GM12878 (cell line): ENCODE results near the gene PAIP2. TPM values are rescaled to one million over a fixed set of nuclear protein-coding genes. Genes with fewer than 3 reads are reported as not detected.

Source experiments
- ATAC-seq: fragments of 200-7000 bp; cut with Tn5 transposase; 3 replicates; pipeline ENCODE4 v1.9.1; 2020; ENCODE audit warnings: mild to moderate bottlenecking, moderate library complexity
- BruUV-seq: library from RNA; stranded (reverse); fragments of 400-500 nt; replicated peaks from 2 replicates; lab custom pipeline; 2021; lab: Mats Ljungman, UMichigan
- CTCF ChIA-PET: fragments of 300-600 bp; sonication (Branson Sonifier 250); formaldehyde crosslinking; extraction: SDS; loops from one replicate; lab custom pipeline; 2021; ENCODE audit warnings: inconsistent platforms; lab: Yijun Ruan, JAX
- POLR2A ChIA-PET: fragments of 350-600 bp; formaldehyde crosslinking; extraction: SDS; loops from one replicate; lab custom pipeline; 2021; ENCODE audit warnings: inconsistent platforms; lab: Charles Lee
- RAD21 ChIA-PET: fragments of 300-600 bp; sonication (Branson Sonifier 250); formaldehyde crosslinking; loops from one replicate; lab custom pipeline; 2023; ENCODE audit warnings: antibody characterized with exemption; ENCODE audit not compliant: unreplicated experiment; lab: Charles Lee
- SMC1A ChIA-PET: fragments of 300-600 bp; sonication (Branson Sonifier 250); formaldehyde crosslinking; loops from one replicate; lab custom pipeline; 2023; ENCODE audit not compliant: unreplicated experiment, uncharacterized antibody; lab: Charles Lee
- DNase-seq: peaks from one replicate; pipeline ENCODE4 v3.0.0-alpha.2; 2011; ENCODE audit warnings: low read depth, low spot score
- FAIRE-seq: peaks from 3 replicates; lab custom pipeline; 2011; peaks lifted over from hg19 to GRCh38; lab: Jason Lieb, UNC
- H2AFZ ChIP-seq: 2 replicates; pipeline ENCODE4 v1.6.0; 2011; ENCODE audit warnings: low read depth, low read length, control low read depth; ENCODE audit not compliant: control insufficient read depth
- H3K27ac ChIP-seq: 2 replicates; pipeline ENCODE4 v1.5.1; 2011; ENCODE audit warnings: control low read depth; ENCODE audit not compliant: control insufficient read depth, insufficient read depth
- H3K27me3 ChIP-seq, 2 experiments: replicated peaks in 1 of 2; 2 replicates each; pipeline versions ENCODE4 v1.6.0 to v1.6.1; 2011; ENCODE audit warnings: low read length in 1 of 2; ENCODE audit not compliant: control insufficient read depth in 2 of 2, insufficient read depth in 2 of 2
- H3K36me3 ChIP-seq, 2 experiments: 2 replicates each; pipeline ENCODE4 v1.5.1; 2011; ENCODE audit warnings: low read length in 1 of 2; ENCODE audit not compliant: control insufficient read depth in 2 of 2, insufficient read depth in 2 of 2
- H3K4me1 ChIP-seq: 2 replicates; pipeline ENCODE4 v1.6.1; 2011; ENCODE audit warnings: mild to moderate bottlenecking, low read length, moderate library complexity, mixed read lengths; ENCODE audit not compliant: control insufficient read depth, insufficient read depth
- H3K4me2 ChIP-seq: 2 replicates; pipeline ENCODE4 v1.6.0; 2011; ENCODE audit warnings: control low read depth; ENCODE audit not compliant: control insufficient read depth, insufficient read depth
- H3K4me3 ChIP-seq: fragments of 200-600 bp; sonication (generic); 2 replicates; pipeline ENCODE4 v1.5.1; 2016
- H3K79me2 ChIP-seq: 2 replicates; pipeline ENCODE4 v1.6.0; 2011; ENCODE audit warnings: low read length; ENCODE audit not compliant: control insufficient read depth, insufficient read depth
- H3K9ac ChIP-seq: 2 replicates; pipeline ENCODE4 v1.8.0; 2011; ENCODE audit warnings: low read length, control low read depth, mixed read lengths; ENCODE audit not compliant: control insufficient read depth, insufficient read depth
- H3K9me3 ChIP-seq: replicated peaks from 3 replicates; pipeline ENCODE4 v1.5.1; 2011; ENCODE audit warnings: mild to moderate bottlenecking, low read length; ENCODE audit not compliant: control insufficient read depth, insufficient read depth
- H4K20me1 ChIP-seq: 2 replicates; pipeline ENCODE4 v1.6.0; 2011; ENCODE audit not compliant: control insufficient read depth, insufficient read depth
- BACH1 ChIP-seq: fragments of 450-650 bp; IDR thresholded peaks from 2 replicates; pipeline ENCODE4 v1.6.1; 2017; ENCODE audit warnings: mild to moderate bottlenecking, borderline replicate concordance
- BHLHE40 ChIP-seq, 2 experiments: fragments of 450-650 bp in 1 of 2; IDR thresholded peaks; 2 replicates each; pipeline ENCODE4 v1.6.1; 2011 to 2017; ENCODE audit warnings: low read depth in 2 of 2, borderline replicate concordance in 1 of 2, improper control_type of control experiment in 1 of 2, low read length in 1 of 2, mild to moderate bottlenecking in 1 of 2
- CTCF ChIP-seq, 3 experiments: IDR thresholded peaks in 2 of 3; conservative IDR thresholded peaks in 1 of 3; 2 replicates each; pipeline ENCODE4 v1.5.1; 2011; ENCODE audit warnings: low read depth in 3 of 3, low read length in 3 of 3, mild to moderate bottlenecking in 3 of 3, control low read depth in 2 of 3, moderate library complexity in 2 of 3, inconsistent platforms in 1 of 3, mixed read lengths in 1 of 3; ENCODE audit not compliant: control insufficient read depth in 2 of 3, insufficient read depth in 1 of 3; ENCODE audit errors: extremely low read depth in 1 of 3
- EGR1 ChIP-seq, 2 experiments: IDR thresholded peaks; 1 replicate in 1 of 2; 2 replicates in 1 of 2; pipeline ENCODE4 v1.6.1; 2011 to 2012; ENCODE audit warnings: low read depth in 2 of 2, low read length in 2 of 2, borderline replicate concordance in 1 of 2, mild to moderate bottlenecking in 1 of 2, moderate library complexity in 1 of 2
- JUNB ChIP-seq: IDR thresholded peaks from 2 replicates; pipeline ENCODE4 v1.6.1; 2016; ENCODE audit warnings: antibody characterized with exemption, mild to moderate bottlenecking
- NR2F1 ChIP-seq: fragments of 450-650 bp; conservative IDR thresholded peaks from 2 replicates; pipeline ENCODE4 v1.6.1; 2017; ENCODE audit warnings: mild to moderate bottlenecking
- SREBF1 ChIP-seq: IDR thresholded peaks from 2 replicates; pipeline ENCODE4 v1.6.1; 2012; ENCODE audit warnings: mild to moderate bottlenecking, low read length
- WGBS: methylation state at CpG from one replicate; pipeline ENCODE4 v1.1.6; 2016; ENCODE audit warnings: low lambda C conversion rate; ENCODE audit not compliant: insufficient replicate concordance, insufficient coverage; ENCODE audit errors: missing lambda C conversion rate; 5-methylcytosine and 5-hydroxymethylcytosine counted together
- in situ Hi-C: fragments of 300-500 bp; cut with MboI; formaldehyde crosslinking; loops from 9 replicates; pipeline ENCODE4 v1.14.3; 2018; ENCODE audit warnings: mixed read lengths
- intact Hi-C: fragments of 100-400 bp; cut with micrococcal nuclease; formaldehyde crosslinking; loops from one replicate; pipeline ENCODE4 v1.14.2; 2022; ENCODE audit not compliant: unreplicated experiment
- polyA plus RNA-seq, 11 experiments: library from polyadenylated mRNA; depleted of rRNA in 4 of 11; unstranded in 6 of 11; stranded (reverse) in 5 of 11; fragments of >200 nt; fragmentation: Nextera tagmentation in 4 of 11; fragmentation: Illumina TruSeq in 1 of 11; extraction: Ambion mirVana in 4 of 11; extraction: Trizol in 1 of 11; gene quantifications; 1 replicate in 1 of 11; 2 replicates in 10 of 11; pipeline versions ENCODE4 v1.2.1 to v1.2.3, GENCODE V29; 2011 to 2016; ENCODE audit warnings: inconsistent platforms in 2 of 11, missing spikeins in 2 of 11, low read depth in 1 of 11
- total RNA-seq, 4 experiments: library from RNA; depleted of rRNA in 3 of 4; stranded (reverse); fragments of >200 nt in 3 of 4; fragmentation: Illumina TruSeq in 1 of 4; extraction: Trizol in 1 of 4; gene quantifications; 2 replicates each; pipeline versions ENCODE4 v1.2.1 to v1.2.3, GENCODE V29; 2013 to 2021

PAIP2 gene
- total and polyA plus RNA-seq, 10 of the 15 experiments (the other 5 are each of a cell fraction or from before 2014, with no cell fraction given): 49.9 to 154 (median 102) TPM

- Histone ChIP-seq H3K4me2 (no peak overlapping the region), H3K4me3 (no peak overlapping the region), H3K4me1 (peaks cover 24% of the 10 kb centered on the region), H3K27ac (no peak overlapping the region), H4K20me1 (no peaks in the 10 kb centered on the region), H3K36me3 (no peaks in the 10 kb centered on the region), H2AFZ (no peak overlapping the region), H3K9ac (no peak overlapping the region), H3K79me2 (no peaks in the 10 kb centered on the region), H3K9me3 (no peaks in the 10 kb centered on the region), H3K27me3 (no peaks in the 10 kb centered on the region)
- CTCF ChIA-PET: interaction anchor here (0.9 to 3.8 kb wide), 9 partner anchors 9 to 168 kb away, joined by 3 to 39 read pairs (median 6); partner anchors contain the start of gene PROB1
- RAD21 ChIA-PET: interaction anchor here (1.0 to 2.2 kb wide), 7 partner anchors 9 to 138 kb away, joined by 3 to 16 read pairs (median 4); no protein-coding TSS in a partner anchor
- SMC1A ChIA-PET: interaction anchor here (0.6 to 3.3 kb wide), 13 partner anchors 8 to 1525 kb away, joined by 3 to 14 read pairs (median 4); partner anchors contain the start of gene MZB1
- no peak for DNase-seq
- no peak for ATAC-seq
- intact Hi-C loops: no loop called here
- no peak for TF ChIP-seq EGR1 (IDR thresholded peaks at IDR 0.05; ENCODE audit: borderline replicate concordance in 1 of 2, low read depth in 2 of 2, low read length in 2 of 2)
- TF ChIP-seq NR2F1: no peak
- no peak for TF ChIP-seq JUNB
- TF ChIP-seq BACH1: no peak
- TF ChIP-seq SREBF1: no peak
- no peak for TF ChIP-seq CTCF (IDR thresholded peaks at IDR 0.05 in 2 of 3, conservative IDR thresholded peaks at IDR 0.05 in 1 of 3; ENCODE audit: control insufficient read depth in 2 of 3, extremely low read depth in 1 of 3, insufficient read depth in 1 of 3, low read depth in 3 of 3, low read length in 3 of 3)
- TF ChIP-seq BHLHE40 (IDR thresholded peaks at IDR 0.05; ENCODE audit: borderline replicate concordance in 1 of 2, low read depth in 2 of 2, low read length in 1 of 2): peak in 1 of 2 experiments; percentile 17; a peak in 1 of 4 replicates
- FAIRE-seq: no peak
- BruUV-seq: no TSS peak
- WGBS: 53% methylated on average over 2 of the region's 2 CpGs
- in situ Hi-C loops: no loop called here
- POLR2A ChIA-PET: interaction anchor here (0.5 to 2.7 kb wide), 7 partner anchors 11 to 634 kb away, joined by 3 to 10 read pairs (median 3); partner anchors contain the start of gene DNAJC18
These were observed 65.3 kb downstream of the PAIP2 start for GRCh38 chr5:139406963-139407362.
